HG02885 (cell line): ENCODE data around the gene ME3.
A peak's percentile ranks its signal among the peaks of the same experiment; 100 is the strongest.

Experiments used
- ATAC-seq: cut with Tn5 transposase; IDR thresholded peaks from one replicate; pipeline ENCODE4 v1.9.1; 2021; ENCODE audit warnings: mild to moderate bottlenecking; ENCODE audit not compliant: unreplicated experiment, poor library complexity

Gene ME3

DNA sequence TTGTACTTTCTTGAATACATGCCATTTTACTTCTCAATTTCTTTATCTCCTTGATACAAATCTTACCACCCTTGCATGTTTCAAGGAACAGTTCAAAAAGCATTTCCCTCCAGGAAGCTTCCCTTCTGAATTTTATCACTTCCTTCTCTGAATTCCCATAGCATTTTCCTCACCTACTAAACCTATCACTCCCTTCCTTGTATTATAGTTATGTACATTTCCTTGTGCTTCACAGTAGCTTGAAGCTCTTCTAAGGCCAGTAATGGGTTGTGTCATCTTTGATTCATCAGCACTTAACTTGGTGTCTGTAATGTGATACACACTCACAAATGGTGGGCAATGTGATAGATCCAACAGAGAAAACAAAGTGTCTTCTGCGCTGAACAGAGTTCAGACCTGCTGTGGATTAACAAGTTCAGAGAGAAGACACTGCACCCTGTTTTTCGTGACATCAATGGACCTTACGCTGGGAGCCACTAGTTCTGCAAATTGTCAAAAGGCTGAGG lies 170.2 kb downstream of the ME3 start:
- no peak for ATAC-seq

DNA sequence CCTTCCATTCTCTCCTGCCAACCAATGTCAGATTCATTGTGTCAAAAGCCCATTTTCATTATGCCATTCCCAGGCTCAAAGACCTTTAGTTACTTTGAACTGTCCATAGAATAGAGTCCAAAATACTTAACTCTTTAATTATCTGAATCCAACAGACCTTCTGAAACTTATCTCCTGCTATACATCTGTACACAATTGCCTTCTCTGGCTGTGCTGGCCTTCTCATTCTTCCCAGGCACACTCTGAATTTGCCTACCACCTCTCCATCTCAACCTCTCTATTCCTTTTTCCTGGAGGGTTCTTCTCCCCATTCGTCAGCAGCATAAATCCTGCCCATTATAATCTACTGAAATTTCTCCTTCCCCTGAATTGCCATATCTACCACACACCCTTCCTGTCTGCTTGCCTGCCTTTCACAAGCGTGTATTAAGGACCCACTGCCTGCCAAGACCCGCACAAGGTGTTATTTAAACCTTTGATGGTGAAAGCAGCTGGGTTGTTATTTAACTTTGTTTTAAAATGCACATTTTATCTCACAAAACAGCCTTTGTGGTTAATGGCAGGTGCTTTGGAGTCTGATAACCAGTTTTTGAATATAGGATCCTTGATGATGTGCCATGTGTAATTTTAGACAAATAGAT lies 171.8 kb downstream of the ME3 start:
- ATAC-seq = no peak

- ATAC-seq = no peak
These were observed 172.7 kb downstream of the ME3 start for GRCh38 chr11:86499723-86500129.

DNA sequence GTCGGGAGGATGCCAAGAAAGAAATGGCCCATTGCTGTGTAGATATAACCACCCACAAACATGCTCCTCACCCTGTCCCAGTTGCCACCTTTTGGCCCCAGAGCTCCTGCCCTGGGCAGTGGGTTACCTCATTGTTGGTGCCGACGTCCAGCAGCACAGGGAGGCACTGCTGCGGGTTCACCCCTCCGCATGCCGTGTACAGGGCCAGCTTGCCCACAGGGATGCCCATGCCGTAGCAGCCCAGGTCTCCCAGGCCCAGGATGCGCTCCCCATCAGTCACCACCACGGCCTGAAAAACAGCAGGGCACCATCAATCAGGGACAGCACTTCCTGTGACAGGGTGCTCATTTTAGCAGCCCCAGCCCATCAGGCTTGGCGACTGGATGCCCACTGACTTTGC lies 174.6 kb downstream of the ME3 start:
- no peak for ATAC-seq

GRCh38 chr11:86497310-86497709 lies 175.1 kb downstream of the ME3 start:
- no peak for ATAC-seq

DNA sequence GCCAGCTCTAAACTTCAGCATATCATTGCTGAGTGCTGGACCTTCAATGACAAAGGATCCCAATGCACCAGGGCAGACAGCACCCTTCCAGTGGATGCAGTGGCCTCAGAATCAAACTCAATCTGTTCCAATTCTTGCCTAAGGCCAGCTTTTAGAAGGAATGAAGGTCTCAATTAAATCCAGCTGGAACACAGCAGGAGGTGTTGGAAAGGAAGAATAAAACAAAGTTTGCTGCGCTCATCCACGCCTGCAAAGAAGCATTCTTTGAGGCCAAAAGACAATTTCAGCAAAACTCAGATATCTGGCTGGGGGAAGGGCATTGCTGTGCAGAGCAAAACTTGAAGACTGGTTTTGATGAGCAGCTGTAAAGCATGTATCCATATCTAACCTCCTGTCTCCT lies 177.1 kb downstream of the ME3 start:
- ATAC-seq = no peak

DNA sequence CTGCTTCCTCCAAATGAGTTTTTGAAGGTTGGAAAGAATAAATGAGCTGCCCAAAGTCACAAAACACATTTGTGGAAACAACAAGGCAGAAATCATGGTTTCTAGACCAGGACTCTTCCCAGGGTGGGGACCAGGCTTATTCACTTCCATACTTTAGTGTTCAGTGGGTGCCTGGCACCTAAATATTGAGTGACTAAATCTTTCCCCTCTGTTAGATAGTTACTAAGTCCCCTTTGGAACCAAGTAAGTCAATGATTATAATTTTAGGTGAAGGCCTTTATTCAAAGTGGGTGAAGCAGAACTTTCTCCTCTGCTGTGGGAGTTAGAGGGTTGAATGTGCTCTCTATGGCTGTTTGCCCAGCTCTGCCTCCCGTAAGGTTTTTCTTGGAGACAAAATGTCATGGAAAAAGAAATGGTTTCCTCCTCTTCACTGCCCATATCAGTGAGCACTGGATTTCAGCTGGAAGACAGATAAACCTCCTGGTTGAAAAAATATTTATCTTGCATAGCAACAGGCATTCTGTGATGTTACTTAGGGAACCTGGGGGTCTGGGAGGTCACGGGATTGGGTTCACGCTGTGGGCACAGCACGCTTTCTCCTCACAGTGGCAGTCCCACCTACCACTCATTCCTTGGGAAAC lies 179.9 kb downstream of the ME3 start:
- no peak for ATAC-seq

- ATAC-seq = no peak
These were observed 181.4 kb downstream of the ME3 start for GRCh38 chr11:86491027-86491426.

- no peak for ATAC-seq
These were observed 181.8 kb downstream of the ME3 start for GRCh38 chr11:86490582-86490981.

- no peak for ATAC-seq
These were observed 183.0 kb downstream of the ME3 start for GRCh38 chr11:86489442-86489841.

DNA sequence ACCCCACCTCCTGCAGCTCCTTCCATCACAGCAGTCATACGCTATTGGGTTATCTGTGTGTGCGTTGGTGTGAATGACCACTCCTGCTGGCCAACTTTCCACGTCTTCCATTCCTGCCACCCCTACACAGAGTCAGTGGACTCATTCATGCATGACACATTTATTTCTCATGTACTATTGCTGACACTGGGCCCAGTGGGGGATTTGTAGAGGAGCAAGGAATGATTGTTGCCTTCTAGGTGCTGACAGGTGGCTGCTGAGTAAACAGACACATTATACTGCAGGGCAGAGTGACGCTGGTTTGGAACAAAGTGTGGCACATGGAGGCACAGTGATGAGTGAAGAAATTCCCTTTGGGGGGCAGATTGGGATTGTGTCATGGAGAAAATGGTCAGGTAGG lies 183.9 kb downstream of the ME3 start:
- no peak for ATAC-seq

- no peak for ATAC-seq
These were observed 184.7 kb downstream of the ME3 start for GRCh38 chr11:86487671-86488070.

DNA sequence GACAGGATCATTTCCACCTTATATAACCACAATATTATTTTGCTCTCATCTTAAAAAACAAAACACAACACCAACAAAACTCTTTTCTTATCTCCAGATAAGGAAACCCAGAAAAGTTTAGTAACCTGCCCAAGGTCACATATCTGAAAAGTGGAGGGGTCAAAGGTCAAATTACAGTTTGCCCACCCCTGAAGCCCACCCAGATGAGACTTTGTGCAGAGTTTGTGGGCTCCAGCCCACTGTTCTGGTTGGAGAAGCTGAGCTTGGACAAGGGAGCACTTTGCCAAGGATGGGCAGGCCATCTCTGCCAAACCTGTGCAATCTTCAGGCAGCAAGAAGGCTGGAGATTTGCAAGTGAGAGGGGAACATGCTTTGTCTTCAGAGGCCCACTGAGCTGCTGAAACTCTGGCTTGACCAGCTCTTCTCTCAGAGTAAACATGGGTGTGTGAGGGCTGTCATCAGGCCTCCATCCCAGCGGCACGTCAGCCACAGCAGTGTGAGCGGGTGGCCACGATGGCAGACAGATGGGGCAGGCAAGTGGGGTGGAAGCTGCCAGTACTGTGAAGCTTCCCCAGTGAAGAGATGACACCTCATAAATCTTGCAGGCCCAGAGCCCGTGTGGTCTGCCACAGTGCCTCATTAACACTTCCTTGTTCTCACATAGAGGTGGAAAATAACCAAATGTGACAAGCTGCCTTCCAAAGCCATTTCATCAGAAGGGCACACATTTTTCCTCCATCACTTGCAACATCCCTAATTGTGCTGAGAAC lies 186.0 kb downstream of the ME3 start:
- ATAC-seq = peak; percentile 56

DNA sequence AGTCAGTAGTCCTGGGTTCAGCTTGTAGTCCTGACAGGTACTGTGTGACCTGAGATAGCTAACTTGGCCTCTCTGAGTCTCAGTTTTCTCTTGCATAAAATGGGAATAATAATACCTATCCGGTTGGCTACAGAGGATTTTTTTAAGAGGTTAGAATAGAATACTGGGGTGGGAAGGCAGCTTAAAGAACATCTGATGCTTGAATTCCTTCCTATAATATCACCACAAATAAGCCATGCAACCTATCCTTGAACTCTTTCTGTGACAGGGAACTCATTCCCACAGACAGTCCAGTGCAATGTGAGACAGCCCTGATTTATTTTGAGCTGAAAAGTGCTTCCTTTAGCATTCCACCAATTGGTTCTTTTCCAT lies 187.6 kb downstream of the ME3 start:
- ATAC-seq = no peak

GRCh38 chr11:86483940-86484794 lies 188.2 kb downstream of the ME3 start:
- ATAC-seq = no peak

DNA sequence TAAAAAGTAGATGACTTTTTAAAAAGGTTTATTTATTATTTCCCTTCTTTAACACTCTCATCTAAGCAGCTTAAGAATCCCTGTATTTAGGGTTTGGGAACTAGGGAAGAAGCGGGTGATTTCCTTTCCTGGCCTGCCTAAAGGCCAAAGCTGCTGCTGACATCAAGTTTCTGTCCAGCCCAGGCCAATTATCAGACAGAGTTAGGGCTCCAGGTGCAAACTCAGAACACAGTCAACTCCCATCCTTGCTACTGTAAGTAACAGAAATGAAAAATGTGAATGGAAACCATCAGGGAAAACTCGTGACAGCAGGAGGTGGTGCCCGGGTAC lies 188.8 kb downstream of the ME3 start:
- no peak for ATAC-seq

- no peak for ATAC-seq
These were observed 189.7 kb downstream of the ME3 start for GRCh38 chr11:86482692-86483091.

GRCh38 chr11:86481399-86481798 lies 191.0 kb downstream of the ME3 start:
- ATAC-seq = no peak

DNA sequence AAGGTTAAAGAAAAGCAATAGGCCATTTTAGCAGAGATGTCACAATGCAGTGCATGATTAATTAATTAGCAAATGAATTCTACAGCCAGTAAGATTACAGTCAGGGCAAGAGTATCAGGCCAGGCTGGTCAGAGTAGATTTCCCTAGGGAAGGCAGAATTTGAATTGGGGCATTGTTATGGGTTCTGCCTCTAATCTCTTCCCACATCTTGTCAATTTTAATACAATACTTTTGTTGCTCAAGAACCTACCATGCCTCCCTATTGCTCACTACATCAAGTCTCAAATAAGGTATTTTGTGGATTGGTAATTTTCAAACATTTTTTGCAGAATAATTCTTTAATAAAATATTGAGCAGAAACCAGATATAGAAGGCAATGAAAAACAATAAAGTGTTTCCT lies 194.1 kb downstream of the ME3 start:
- ATAC-seq = no peak

GRCh38 chr11:86477495-86478155 lies 194.8 kb downstream of the ME3 start:
- ATAC-seq = no peak
